GM12872 (cell line): ENCODE results near the gene ZNF205.
A peak's percentile ranks its signal among the peaks of the same experiment; 100 is the strongest.

Experiments
- TF ChIP-seq, protein P1 (sequence below): IDR thresholded peaks from 3 replicates; pipeline ENCODE4 v1.5.1; 2011; ENCODE audit warnings: low read depth, mild to moderate bottlenecking, low read length, moderate library complexity; ENCODE audit not compliant: insufficient read depth

ZNF205 gene

GRCh38 chr16:3119286-3119685 lies 6.9 kb downstream of the ZNF205 start:
- TF ChIP-seq, protein P1, sequence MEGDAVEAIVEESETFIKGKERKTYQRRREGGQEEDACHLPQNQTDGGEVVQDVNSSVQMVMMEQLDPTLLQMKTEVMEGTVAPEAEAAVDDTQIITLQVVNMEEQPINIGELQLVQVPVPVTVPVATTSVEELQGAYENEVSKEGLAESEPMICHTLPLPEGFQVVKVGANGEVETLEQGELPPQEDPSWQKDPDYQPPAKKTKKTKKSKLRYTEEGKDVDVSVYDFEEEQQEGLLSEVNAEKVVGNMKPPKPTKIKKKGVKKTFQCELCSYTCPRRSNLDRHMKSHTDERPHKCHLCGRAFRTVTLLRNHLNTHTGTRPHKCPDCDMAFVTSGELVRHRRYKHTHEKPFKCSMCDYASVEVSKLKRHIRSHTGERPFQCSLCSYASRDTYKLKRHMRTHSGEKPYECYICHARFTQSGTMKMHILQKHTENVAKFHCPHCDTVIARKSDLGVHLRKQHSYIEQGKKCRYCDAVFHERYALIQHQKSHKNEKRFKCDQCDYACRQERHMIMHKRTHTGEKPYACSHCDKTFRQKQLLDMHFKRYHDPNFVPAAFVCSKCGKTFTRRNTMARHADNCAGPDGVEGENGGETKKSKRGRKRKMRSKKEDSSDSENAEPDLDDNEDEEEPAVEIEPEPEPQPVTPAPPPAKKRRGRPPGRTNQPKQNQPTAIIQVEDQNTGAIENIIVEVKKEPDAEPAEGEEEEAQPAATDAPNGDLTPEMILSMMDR, result no peak

DNA sequence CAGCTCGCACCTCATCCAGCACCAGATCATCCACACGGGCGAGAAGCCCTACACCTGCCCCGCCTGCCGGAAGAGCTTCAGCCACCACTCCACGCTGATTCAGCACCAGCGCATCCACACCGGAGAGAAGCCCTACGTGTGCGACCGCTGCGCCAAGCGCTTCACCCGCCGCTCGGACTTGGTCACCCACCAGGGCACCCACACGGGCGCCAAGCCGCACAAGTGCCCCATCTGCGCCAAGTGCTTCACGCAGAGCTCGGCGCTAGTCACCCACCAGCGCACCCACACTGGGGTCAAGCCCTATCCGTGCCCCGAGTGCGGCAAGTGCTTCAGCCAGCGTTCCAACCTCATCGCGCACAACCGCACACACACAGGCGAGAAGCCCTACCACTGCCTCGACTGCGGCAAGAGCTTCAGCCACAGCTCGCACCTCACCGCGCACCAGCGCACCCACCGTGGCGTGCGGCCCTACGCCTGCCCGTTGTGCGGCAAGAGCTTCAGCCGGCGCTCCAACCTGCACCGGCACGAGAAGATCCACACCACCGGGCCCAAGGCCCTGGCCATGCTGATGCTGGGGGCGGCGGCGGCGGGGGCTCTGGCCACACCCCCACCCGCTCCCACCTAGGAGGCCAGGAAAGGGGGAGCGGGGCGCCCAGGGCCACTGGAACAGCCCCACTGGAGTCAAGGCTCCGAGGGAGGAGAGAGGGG lies 7.5 kb downstream of the ZNF205 start:
- TF ChIP-seq, protein P1, result no peak

- TF ChIP-seq, protein P1, result no peak
Observed at GRCh38 chr16:3120435-3120834, 8.0 kb downstream of the ZNF205 start.

- TF ChIP-seq, protein P1, result no peak
Observed at GRCh38 chr16:3121851-3122467, 9.6 kb downstream of the ZNF205 start.

DNA sequence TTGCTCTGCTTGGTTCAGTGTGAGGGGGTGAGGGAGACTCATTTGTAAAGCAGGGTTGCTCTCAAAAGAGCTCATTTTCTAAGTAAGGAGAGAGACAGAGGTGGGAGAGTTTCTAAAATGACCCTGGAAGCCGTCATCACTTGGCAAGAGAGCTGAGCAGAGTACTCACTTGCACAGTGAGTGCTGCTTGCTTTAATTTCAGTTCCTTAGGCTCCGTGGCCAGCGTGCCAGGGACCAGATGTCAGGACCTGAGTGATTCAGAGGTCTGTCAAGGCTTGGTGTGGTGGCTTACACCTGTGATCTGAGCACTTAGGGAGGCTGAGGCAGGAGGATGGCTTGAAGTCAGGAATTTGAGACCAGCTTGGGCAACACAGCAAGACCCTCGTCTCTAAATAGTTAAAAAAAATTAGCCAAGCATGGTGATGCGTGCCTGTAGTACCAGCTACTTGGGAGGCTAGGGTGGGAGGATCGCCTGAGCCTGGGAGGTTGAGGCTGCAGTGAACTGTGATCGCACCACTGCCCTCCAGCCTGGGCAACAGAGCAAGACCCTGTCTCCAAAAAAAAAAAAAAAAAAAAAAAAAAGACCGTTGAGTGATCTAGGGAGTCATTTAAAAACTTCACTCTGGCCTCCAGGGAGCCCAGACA lies 10.7 kb downstream of the ZNF205 start:
- TF ChIP-seq, protein P1, result no peak

- TF ChIP-seq, protein P1, result 0 out of 3 replicates have a peak, but pooled peaks have one; percentile 29
Observed at GRCh38 chr16:3123986-3124886, 11.8 kb downstream of the ZNF205 start.

DNA sequence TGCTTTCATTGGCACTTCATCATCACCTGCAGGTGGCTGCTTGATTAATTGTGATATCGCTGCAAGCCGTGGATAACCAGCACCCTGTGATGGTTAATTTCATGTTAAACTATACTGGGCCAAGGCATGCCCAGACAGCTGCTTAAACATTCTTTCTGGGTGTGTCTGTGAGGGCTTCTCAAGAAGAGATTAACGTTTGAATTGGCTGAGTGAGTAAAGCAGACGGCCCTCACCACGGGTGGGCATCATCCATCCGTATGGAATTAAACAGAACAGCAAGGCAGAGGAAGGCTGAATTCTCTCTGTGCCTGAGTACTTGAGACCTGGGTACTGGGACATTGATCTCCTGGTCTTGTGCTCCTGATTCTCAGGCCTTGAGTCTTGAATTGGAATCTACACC lies 15.4 kb downstream of the ZNF205 start:
- TF ChIP-seq, protein P1, result no peak
